HG03159 (cell line): ENCODE measurements around the gene MFSD11.
"Not testable (repeated sequence)": the region's sequence is repeated elsewhere in the genome, so short reads cannot be mapped to it uniquely, and the experiment has no call there.

Source experiments
- ATAC-seq: cut with Tn5 transposase; IDR thresholded peaks from one replicate; pipeline ENCODE4 v1.9.1; 2021; ENCODE audit warnings: mild to moderate bottlenecking, moderate library complexity; ENCODE audit not compliant: unreplicated experiment

Gene MFSD11

DNA sequence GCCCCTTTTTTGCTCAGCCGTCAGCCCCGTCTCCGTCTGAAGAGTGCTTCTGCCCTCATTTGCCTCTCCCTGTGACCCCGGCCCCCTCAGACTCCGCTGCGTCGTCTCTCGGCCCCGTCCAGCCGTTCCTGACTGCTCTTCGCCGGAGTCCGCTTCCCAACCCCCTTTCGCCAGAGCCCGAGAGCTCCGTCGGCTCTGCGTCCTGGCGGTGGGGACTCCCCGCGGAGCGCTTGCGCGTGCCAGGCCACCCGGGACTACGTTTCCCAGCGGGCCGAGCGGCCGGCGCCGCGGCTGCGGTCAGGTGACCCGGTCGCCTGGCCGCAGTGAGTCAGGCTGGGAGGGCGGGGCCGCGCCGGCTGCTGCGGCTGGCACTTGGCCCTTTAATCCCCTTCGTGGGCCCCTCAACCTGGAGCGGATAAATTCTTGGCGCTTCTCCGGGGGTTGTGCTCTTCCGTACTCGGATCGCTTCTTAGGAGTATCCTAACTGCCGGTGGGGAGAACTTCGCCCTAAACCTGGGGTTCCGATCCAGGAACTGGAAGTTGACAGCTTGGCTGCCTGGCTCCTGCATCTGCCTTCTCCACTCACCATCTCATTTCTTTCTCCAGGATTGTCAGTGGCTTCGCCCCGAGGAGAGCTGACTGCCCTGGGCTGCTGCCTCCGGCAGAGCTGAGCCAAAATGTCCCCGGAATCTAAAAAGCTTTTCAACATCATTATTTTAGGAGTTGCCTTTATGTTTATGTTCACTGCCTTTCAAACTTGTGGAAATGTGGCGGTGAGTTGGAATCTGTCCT lies at the start of gene MFSD11:
Gene MFSD11, plus strand, starts transcription at position 444 of the 792 bp plus-strand sequence. Its CDS starts 234 bp downstream, at position 678.
- ATAC-seq, result peak; percentile 61

DNA sequence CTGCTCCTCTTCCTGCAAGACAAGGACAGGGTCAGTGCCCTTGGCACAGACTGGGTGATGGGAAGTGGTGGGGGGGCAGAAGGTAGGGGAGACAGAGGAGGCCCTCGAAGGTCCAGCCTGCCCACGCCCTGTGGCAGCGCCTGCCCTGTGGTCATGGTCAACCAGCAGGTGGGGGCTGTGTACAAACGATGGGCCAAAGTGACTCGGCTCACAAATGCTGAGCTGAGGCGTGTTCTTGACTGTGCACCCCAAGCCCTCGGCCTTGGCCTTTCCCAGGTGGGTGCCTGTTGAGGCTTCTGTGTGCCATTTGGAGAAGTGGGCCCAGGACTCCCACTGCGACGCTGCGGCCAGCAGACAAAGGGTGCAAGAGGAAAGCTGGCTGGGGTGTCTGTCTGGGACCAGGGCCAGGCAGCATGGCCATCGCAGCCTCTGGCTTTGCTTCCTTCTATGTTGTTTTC lies 49.7 kb upstream of the MFSD11 start:
- ATAC-seq, result no peak

DNA sequence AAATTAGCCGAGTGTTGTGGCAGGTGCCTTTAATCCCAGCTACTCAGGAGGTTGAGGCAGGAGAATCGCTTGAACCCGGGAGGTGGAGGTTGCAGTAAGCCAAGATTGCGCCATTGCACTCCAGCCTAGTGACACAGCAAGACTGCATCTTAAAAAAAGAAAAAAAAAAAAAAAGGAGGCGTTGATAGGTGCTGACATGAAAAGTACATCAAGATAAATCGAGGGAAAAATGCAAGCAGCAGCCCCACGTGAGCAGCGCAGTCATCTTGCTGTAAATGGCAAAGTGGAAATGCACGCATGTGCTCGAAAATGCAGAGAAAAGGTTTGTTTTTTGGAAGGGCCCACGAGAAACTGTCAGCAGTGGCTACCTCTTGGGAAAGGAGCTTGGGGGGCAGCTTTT lies 48.1 kb upstream of the MFSD11 start:
- ATAC-seq, result no peak

DNA sequence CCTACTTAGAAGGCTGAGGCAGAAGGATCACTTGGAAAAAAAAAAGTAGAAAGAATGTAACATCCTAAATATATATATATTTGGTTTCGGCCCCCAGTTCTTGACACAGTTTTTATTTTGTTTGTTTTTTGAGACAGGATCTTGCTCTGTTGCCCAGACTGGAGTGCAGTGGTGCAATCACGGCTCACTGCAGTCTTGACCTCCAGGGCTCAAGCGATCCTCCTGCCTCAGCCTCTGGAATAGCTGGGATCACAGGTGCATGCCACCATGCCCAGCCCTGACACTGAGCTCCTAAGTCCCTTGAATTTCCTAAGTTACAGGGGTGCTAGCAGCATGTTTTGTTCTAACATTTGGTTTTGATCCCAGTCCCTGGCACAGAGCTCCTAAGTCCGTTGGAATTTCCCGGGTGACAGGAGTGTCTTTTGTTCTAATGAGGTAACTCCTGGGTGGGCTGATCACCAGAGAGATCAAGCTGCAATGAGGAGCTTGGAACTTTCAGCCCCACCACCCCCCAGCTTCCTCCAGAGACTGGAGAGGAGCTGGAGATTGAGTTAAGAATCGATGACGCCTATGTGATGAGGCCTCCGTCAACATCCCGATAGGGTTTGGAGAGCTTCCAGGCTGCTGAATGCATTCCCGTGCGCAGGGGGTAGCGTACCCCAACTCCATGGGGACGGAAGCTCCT lies 47.2 kb upstream of the MFSD11 start:
- ATAC-seq, result no peak

DNA sequence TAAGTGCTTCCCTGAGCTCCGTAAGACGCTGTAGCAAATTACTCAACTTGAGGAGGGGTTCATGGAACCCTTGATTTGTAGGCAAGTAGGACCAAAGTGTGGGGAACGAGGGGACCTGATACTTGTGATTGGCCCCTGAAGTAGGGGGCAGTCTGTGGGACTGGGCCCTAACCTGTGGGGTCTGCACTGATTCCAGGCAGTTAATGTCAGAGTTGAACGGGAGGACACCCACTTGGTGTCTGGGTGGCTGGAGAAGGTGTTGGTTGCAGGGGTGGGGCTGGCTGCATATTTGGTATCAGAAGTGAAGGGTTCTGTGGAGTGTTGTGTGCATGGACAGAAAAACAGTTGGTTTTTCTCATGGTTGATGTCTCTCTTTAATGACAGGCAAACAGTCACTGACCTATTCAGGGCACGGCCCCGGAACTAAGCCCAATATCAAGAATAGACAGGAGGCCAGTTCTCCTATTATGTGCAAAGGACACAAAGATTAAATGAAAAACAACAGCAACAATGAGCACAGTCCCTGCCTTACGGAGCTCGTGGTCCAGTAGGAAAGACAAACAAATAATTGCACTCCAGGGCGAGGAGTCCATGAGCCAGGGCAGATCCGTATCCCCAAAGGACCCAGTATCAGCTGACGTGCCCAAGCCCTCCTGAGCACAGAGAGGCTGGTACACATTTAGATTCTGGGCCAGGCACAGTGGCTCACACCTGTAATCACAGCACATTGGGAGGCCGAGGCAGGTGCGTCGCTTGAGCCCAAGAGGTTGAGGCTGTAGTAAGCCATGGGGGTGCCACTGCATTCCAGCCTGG lies 46.3 kb upstream of the MFSD11 start:
- ATAC-seq, result no peak

DNA sequence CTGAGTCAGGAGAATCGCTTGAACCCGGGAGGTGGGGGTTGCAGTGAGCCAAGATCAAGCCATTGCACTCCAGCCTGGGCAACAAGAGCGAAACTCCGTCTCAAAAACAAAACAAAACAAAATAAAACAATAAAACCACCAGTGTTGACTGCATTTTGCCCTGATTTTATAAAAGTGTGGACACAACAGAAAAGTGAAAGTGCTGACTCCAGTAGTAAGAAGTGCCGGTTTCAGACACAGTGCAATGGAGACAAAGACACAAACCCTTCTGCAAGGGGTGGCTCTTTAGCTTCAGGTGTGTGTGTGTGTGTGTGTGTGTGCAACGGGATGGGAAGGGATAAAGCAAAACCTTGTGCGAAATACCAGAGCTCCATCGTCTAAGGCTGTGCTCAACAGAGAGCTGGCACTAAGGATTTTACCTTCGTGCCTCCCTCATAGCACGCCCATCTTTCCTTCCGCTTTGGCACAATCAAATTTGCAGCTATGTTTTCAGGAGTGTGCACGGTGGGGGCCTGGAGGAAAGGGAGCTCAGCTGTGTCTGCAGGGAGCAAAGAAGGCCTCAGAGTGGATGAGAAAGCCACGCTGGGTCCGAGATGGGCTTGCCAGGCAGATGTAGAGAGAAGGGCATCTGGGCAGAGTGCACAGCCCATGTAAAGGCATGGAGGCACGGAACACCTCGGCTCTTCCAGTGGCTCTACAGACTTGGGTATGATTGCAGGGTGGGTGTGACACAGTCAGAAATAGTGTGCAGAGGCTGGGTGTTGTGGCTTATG lies 42.7 kb upstream of the MFSD11 start:
- ATAC-seq, result no peak

DNA sequence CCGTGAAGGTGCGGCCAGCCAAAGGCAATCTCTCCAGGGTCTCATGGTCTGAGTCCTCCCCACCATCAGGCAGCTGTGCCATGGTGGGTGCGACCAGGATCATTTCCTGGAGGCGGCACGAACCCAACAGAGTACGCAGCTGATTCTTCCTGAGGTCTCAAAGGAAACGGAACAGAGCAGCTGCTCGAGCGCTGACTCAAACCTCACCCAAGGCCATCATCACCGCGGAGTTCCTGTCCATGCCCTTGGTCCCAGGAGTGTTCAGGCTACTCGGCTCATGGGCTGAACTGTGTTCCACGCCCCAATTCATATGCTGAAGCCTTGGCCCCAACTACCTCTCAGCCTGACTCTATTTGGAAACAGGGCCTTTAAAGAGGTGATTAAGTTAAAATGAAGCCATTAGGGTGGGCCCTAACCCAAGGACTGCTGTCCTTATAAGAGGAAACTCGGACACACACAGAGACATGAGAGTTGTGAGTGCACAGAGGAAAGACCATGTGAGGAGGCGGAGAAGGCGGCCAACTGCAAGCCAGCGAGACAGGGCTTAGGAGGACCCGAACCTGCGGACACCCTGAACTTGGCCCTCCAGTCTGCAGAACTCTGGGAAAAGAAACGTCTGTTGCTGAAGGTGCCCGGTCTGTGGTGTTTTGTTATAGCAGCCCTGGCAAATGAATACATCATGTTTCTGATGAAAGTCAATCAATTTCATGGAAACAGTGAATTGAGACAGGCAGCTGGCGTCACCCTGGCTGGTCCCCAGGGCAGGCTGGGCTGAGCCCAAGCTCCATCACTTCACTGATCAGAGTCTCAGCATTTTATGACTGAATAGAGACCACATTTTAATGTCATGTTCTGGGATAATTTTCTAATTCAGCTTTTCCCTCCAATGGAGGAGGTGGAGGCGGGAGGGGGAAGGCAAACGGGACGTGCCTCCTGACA lies 40.9 kb upstream of the MFSD11 start:
- ATAC-seq, result no peak

DNA sequence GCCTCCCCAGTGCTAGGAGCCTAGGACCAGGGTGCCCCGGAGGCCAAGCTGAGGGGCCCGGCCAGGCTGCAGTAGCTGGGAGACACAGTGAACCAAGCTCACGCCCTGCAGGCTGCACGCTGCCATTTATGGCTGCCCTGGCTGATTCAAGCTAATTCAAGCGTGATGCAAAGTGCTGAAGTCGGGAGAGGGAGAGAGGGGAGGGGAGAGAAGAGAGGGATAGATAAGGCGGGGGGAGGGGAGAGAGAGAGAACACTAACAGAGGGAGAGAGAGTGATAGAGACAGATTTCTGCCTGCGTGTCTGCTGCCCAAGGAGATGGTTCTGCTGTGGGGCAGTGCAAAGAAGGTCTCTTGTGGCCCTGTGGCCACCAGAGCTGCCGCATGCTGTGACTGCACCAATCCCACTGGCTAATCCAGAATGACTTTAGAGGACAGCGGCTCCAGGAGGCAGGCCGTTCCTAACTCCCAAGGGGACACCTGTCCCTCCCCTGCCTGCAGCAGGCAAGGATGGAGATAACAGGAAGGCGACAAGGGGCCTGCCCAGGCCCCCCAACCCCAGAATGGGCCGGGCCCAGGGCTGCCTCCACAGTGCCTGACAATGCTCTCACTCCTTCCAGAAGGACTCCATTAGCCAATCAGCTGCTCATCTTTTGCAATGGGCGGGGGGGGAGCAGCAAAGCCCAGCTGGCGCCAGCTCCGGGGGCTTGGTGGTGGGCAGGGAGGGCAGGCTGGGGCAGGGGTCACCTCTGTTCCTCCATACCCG lies 40.0 kb upstream of the MFSD11 start:
- ATAC-seq, result no peak

DNA sequence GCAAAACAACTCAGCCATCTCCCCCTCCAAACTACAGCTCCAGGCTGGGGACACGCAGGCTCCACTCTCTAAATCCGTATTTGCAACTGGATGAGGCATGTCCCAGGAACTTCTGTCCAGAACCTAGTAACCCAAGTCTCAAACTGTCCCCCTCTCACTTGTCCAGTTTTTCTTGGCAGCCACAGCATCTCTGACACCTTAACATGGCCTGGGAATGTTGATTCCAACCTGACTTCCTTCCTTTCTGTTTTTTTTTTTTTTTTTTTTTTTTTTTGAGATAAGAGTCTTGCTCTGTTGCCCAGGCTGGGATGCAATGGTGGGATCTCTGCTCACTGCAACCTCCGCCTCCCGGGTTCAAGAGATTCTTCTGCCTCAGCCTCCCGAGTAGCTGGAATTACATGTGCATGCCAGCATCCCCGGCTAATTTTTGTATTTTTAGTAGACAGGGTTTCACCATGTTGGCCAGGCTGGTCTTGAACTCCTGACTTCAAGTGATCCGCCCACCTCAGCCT lies 39.4 kb upstream of the MFSD11 start:
- ATAC-seq, result not testable (repeated sequence)

DNA sequence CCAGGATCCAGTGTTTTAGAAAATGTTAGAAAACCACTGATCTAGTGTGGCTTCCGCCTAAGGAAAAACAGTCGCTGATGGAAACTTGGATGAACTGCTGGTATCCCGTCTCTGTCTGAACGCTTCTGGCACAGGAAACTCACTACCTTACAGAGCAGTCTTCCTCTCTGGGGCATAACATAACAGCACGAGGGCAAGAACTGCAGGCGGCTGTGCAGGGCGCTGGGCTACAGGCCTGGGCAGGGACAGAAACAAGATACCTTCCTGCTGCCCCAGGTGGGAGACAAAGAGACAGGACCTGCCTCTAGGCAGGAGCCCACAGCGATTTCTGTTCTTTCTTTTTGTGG lies 37.7 kb upstream of the MFSD11 start:
- no peak for ATAC-seq

DNA sequence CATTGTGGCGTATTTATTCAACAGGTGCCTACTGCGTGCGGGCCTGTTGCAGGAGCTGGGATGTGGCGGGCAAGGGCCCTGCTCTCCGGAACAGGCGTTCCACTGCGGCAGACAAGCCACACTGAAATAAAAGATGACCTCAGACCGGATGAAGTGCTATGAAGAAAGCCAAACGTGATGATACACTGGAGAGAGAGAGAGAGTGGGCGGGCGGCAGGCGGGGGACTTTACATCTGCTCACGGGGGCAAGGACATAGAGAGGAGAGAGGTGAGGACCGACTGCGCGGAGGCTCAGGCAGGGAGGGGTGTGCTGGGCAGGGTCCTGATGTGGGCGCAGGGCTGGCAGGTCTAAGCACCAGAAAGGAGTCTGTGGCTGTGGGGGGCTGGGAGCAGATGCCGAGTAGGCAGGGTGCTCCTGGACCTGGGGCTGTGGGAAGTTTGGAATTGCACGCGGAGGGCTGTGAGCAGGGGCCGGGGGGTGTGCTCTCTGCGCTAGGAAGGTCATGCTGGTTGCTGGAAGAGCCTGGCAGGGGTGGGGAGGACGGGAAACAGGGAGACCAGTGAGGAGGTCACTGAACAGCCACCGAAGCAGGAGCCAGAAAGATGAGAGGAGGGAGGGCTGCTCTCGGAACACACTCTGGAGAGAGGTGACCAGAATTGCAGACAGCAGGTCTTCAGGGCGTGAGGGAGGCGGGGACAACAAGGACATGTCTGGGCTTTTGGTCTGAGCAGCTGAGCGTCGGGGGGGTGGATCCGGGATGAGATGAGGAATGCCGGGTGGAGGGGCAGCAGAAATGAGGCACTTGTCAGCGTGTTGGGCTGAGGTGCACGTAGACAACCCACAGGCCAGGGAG lies 37.1 kb upstream of the MFSD11 start:
- no peak for ATAC-seq

DNA sequence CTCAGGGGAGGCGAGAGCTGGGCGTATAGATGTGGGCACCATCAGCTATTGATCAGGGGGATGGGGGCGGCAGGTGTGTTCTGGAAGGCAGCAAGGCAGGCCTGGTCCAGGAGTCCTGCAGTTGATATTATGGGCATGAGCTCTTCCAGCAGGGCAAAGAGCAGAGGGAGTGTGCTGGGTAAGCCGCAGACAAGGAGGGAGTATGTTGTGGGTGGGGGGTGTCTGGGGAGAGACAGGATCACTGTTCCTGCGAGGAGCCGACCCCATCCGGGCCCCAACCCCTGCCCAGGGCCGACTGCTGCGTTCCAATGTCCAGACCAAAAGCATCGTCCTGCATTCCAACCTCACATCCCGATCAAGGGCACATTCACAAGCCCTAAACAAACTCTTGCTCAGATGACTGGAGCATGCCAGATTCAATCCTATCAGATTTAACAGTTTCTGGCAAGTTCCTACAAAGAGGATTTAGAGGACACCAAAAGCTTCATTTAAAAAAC lies 36.4 kb upstream of the MFSD11 start:
- ATAC-seq, result no peak

DNA sequence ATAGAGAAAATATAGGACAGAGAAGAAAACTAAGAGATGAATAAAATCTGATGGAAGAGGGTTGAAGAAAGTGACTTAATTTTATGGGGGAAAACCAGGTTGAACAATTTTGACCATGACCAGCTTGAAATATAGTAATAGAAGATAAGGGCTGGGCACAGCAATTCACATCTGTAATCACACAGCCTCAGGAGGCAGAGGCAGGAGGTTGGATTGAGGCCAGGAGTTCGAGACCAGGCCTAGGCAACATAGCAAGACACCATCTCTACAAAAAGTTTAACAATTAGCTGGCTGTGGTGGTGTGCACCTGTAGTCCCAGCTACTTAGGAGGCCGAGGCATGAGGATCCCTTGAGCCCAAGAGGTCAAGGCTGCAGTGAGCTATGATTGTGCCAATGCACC lies 35.8 kb upstream of the MFSD11 start:
- no peak for ATAC-seq

DNA sequence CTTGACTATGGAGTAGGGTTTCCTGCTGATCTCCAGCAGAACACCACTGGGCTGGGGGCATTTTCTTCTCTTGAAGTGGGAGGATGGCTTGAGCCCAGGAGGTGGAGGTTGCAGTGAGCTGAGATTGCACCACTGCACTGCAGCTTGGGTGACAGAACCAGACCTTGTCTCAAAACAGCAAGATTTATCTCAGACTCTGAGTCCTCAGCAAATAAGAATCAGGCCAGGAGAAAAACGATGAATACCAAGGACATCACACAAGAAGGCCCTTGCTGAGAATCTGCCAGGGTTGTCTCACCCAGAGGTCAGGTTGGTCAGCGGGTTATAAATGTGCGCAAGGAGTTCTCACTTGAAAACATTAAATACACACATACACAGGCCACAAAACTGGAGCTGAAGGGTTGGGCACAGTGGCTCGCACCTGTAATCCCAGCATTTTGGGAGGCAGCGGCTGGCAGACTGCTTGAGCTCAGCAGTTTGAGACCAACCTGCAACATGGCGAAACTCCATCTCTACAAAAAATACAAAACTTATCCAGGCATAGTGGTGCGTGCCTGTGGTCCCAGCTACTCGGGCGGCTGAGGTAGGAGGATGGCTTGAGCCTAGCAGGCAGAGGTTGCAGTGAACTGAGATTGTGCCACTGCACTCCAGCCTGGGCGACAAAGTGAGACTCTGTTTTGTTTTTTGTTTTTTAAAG lies 34.8 kb upstream of the MFSD11 start:
- ATAC-seq, result no peak

DNA sequence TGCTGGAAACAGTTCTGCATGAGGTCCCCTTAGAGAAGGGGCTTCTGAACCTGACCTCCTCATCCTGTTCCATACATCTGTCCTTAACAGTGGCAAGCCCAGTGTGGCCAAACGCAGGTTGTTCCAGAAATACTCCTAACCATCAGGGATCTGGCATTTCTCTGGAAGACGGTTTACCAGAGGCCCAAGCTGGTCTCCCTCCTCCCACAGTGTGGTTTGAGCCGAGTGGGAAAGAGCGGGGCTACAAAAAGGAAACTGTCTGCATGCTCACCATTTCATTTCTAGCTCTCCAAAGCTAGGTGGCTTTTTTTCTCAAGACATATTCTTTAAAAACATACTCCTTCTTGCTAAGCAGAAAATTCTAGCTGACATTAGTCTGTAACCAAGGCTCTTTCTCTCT lies 33.1 kb upstream of the MFSD11 start:
- ATAC-seq, result no peak

DNA sequence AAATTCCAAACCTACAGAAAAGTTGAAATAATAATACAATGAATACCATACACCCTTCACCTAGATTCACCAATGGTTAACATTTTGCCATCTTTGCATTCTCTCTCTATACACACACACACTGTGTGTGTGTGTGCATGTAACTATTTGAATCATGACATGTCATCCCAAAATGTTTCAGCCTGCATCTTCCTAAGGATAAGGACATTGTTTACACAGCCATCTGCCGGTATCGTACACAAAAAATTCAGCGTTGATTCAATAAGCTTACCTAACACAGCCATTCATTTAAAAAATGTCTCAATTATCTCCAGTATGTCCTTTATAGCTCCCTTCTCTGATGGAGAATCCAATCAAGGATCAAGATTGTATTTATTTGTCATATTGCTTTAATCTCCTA lies 31.1 kb upstream of the MFSD11 start:
- ATAC-seq, result no peak
